Common myeloid progenitor, CD34-positive (primary cell): ENCODE measurements around the gene OPN1SW.

Experiments
- CTCF ChIA-PET: fragments of 350-600 bp; sonication (Branson Sonifier 250); formaldehyde crosslinking; loops from one replicate; lab custom pipeline; 2021; ENCODE audit warnings: antibody characterized with exemption; lab: Charles Lee
- POLR2A ChIA-PET: fragments of 350-600 bp; sonication (Branson Sonifier 250); formaldehyde crosslinking; loops from one replicate; lab custom pipeline; 2021; ENCODE audit warnings: antibody characterized with exemption; lab: Charles Lee
- DNase-seq, 3 donors: peaks; one replicate each; pipeline versions ENCODE4 v3.0.0 to v3.0.0-alpha.2; 2013
- H3K27ac ChIP-seq, 2 experiments: 1 replicate in 1 of 2; 2 replicates in 1 of 2; pipeline ENCODE4 v1.7.0; 2013; ENCODE audit warnings: inconsistent platforms in 2 of 2, low read length in 2 of 2, mild to moderate bottlenecking in 2 of 2, low read depth in 1 of 2, moderate library complexity in 1 of 2; ENCODE audit not compliant: severe bottlenecking in 2 of 2, insufficient read depth in 1 of 2, poor library complexity in 1 of 2
- H3K27me3 ChIP-seq, 5 experiments: replicated peaks in 2 of 5; 1 replicate in 3 of 5; 2 replicates in 2 of 5; pipeline versions ENCODE4 v1.6.1 to v1.7.0; 2013; ENCODE audit warnings: low read length in 4 of 5, mild to moderate bottlenecking in 2 of 5, moderate library complexity in 2 of 5, inconsistent platforms in 1 of 5; ENCODE audit not compliant: insufficient read depth in 5 of 5, control insufficient read depth in 4 of 5
- H3K36me3 ChIP-seq, 4 experiments: 1 replicate in 2 of 4; 2 replicates in 2 of 4; pipeline versions ENCODE4 v1.6.1 to v1.7.0; 2013; ENCODE audit warnings: low read length in 3 of 4, control low read depth in 1 of 4, mild to moderate bottlenecking in 1 of 4; ENCODE audit not compliant: control insufficient read depth in 4 of 4, insufficient read depth in 4 of 4
- H3K4me1 ChIP-seq, 4 experiments: 1 replicate in 3 of 4; 2 replicates in 1 of 4; pipeline versions ENCODE4 v1.6.1 to v1.7.1; 2013; ENCODE audit warnings: low read length in 3 of 4, mild to moderate bottlenecking in 3 of 4, control low read depth in 1 of 4, inconsistent platforms in 1 of 4, moderate library complexity in 1 of 4; ENCODE audit not compliant: control insufficient read depth in 4 of 4, insufficient read depth in 4 of 4; ENCODE audit errors: control extremely low read depth in 1 of 4
- H3K4me3 ChIP-seq, 7 experiments: 1 replicate in 4 of 7; 2 replicates in 3 of 7; pipeline versions ENCODE4 v1.5.1 to v1.7.0; 2013; ENCODE audit warnings: mild to moderate bottlenecking in 7 of 7, low read length in 6 of 7, moderate library complexity in 6 of 7, inconsistent platforms in 2 of 7, low read depth in 2 of 7, control low read depth in 1 of 7; ENCODE audit not compliant: insufficient read depth in 4 of 7, control insufficient read depth in 1 of 7; ENCODE audit errors: extremely low read depth in 1 of 7
- H3K9me3 ChIP-seq, 5 experiments: 1 replicate in 4 of 5; 2 replicates in 1 of 5; pipeline versions ENCODE4 v1.6.1 to v1.7.1; 2013; ENCODE audit warnings: low read length in 4 of 5, mild to moderate bottlenecking in 2 of 5, inconsistent platforms in 1 of 5, low read depth in 1 of 5, moderate library complexity in 1 of 5; ENCODE audit not compliant: control insufficient read depth in 4 of 5, insufficient read depth in 2 of 5; ENCODE audit errors: control extremely low read depth in 1 of 5
- WGBS: methylation state at CpG from one replicate; pipeline ENCODE4 v1.1.5; 2013; ENCODE audit not compliant: insufficient coverage; 5-methylcytosine and 5-hydroxymethylcytosine counted together

The OPN1SW gene

DNA sequence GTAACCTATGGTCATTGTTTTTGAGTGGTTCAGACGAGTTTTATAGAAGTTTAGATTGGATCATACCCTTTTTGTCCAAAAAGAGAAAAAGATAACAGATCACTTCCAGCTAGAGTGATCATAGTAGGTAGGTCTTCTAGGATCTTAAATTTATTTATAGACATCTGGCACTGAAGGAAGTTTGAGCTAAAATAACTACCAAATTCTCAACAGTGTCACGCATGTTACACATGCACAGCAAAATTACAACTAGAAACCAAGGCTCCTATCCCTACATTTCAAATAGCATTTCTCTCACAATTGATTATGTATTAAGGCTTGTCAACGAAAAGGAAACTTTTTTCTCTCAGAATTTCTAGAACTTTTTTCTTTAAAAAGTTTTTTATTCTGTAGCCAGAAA, 34.1 kb downstream of the OPN1SW start:
- Histone ChIP-seq H3K36me3 (no peaks in the 10 kb centered on the region), H3K27ac (no peak overlapping the region), H3K27me3 (no peaks in the 10 kb centered on the region), H3K4me3 (no peak overlapping the region), H3K9me3 (no peaks in the 10 kb centered on the region), H3K4me1 (peaks cover 7 to 20% (median 15%) of the 10 kb centered on the region in 4 experiments)
- CTCF ChIA-PET = interaction anchor here (0.6 to 5.1 kb wide), 7 partner anchors 9 to 142 kb away, joined by 3 to 25 read pairs (median 4); no protein-coding TSS in a partner anchor
- DNase-seq = no peak
- POLR2A ChIA-PET = no interaction called here
- WGBS = no CpG with 5 or more reads among the region's 3 CpGs

DNA sequence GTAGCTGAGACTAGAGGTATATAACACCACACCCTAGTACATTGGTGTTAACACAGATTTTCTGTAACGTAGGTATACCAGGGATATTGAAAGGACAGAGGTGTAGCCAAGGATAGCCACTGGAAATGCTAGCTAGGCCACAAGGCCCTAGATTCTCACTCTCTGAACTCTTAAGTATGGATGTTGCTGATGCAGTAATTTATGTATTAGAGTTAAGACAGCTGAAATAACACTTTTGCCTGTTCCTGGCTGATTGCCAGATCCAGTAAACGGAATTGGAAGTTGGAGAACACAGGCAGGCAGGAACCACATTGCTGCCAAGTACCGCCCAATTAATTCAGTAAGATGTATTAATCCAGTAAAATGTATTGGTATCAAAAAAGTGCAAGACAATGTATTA, 34.6 kb downstream of the OPN1SW start:
- DNase-seq = no peak
- H3K27me3 ChIP-seq = no peaks in the 10 kb centered on the region
- peaks cover 7 to 20% (median 15%) of the 10 kb centered on the region in 4 experiments for H3K4me1 ChIP-seq
- no peak overlapping the region for H3K4me3 ChIP-seq
- ChIA-PET CTCF (interaction anchor here (0.6 to 5.1 kb wide), 6 partner anchors 9 to 143 kb away, joined by 3 to 25 read pairs (median 4); no protein-coding TSS in a partner anchor), POLR2A (no interaction called here)
- H3K9me3 ChIP-seq = no peaks in the 10 kb centered on the region
- no peak overlapping the region for H3K27ac ChIP-seq
- no peaks in the 10 kb centered on the region for H3K36me3 ChIP-seq
- WGBS = 71% methylated on average over 2 of the region's 3 CpGs

DNA sequence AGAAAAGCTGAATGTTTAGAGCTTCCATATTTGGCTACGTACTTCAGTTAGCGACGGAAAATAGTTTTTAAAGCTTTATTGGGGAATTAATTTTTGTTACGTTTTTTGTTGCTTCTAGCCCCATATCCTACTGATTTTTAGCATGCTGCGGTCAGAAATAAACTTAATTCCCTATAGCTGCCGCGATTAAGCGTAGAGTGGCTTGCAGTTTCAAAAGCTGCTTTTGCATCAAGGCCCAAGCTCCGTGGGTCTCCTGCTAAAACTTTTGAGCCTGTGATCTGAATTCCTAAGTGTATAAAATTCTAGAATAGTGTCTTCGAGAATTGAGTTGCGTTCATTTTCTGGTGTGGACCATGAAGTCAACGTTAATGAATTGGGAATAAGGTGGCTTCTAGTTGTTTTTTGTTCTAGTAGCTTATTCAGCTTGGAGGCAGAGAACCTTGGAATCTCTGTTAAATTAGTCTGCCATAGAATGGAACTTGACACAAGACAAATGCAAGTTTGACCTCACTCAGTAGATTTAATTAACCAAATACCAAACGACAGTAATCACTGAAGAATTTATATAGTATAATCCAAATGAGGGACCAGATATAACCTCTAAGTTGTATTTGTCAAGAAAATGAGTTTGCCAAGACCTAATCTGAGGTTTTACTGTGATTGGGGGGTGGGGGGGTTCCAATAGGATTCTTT, 35.5 kb downstream of the OPN1SW start:
- Histone ChIP-seq H3K4me1 (peaks cover 7 to 29% (median 20%) of the 10 kb centered on the region in 4 experiments), H3K9me3 (no peaks in the 10 kb centered on the region), H3K4me3 (peak overlapping the region; percentile 87 to 99 (median 93)), H3K27ac (peak overlapping the region; percentile 59 to 86), H3K27me3 (no peaks in the 10 kb centered on the region), H3K36me3 (no peaks in the 10 kb centered on the region)
- DNase-seq = no peak
- ChIA-PET POLR2A (interaction anchor here (0.6 kb wide), 2 partner anchors 32 to 220 kb away, joined by 3 read pairs; no protein-coding TSS in a partner anchor), CTCF (interaction anchor here (0.8 to 5.1 kb wide), 4 partner anchors 11 to 15 kb away, joined by 3 to 25 read pairs (median 4); no protein-coding TSS in a partner anchor)
- WGBS = 26% methylated on average over 10 of the region's 13 CpGs

DNA sequence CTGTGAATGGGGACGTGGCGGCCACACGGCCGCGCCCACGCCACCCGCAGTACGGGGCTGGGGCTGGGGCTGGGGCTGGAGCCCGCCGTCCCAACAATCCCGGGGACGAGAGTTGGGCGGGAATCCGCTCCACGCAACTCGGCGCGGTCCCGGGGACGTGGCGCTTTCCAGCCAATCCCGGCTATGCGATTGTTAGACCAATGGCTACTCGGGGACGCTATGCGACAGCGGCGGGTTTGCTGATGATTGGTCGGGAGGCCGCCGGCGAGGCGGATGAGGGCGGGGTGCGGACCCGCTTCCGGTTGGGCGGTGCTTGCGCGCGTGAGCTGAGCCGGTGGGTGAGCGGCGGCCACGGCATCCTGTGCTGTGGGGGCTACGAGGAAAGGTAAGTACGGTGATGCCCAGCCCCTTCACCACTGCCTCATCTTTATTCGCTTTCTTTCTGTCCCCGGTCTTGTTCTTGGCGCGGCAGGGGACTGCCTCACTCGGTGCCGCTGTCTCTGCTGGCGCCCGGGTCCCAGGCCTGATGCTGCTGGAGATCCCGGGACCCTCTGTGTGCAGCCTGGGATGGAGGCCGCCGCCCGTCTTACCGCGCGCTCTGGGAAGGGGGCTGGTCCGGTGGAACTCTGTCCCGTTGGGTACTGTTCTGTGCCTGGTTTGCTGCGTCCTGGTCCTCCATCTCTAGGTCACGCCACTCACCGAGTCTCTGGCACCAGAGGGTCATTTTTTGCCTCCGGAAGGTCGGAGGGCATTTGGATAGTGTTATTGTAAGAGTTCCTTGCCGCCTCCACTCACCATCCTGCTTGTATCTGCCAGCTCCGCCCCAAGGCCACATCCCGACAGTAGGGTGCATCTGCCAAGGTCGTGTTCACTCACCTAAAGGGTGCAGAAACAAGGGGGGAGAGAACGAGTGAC, 36.3 kb downstream of the OPN1SW start, which contains the start of gene CALU:
Gene CALU (plus strand): TSS at position 312 of the 915 bp plus-strand sequence. CDS start 9,225 bp downstream, outside the sequence.
- CTCF ChIA-PET = interaction anchor here (0.7 to 5.1 kb wide), 6 partner anchors 8 to 425 kb away, joined by 3 to 25 read pairs (median 3); no protein-coding TSS in a partner anchor

DNA sequence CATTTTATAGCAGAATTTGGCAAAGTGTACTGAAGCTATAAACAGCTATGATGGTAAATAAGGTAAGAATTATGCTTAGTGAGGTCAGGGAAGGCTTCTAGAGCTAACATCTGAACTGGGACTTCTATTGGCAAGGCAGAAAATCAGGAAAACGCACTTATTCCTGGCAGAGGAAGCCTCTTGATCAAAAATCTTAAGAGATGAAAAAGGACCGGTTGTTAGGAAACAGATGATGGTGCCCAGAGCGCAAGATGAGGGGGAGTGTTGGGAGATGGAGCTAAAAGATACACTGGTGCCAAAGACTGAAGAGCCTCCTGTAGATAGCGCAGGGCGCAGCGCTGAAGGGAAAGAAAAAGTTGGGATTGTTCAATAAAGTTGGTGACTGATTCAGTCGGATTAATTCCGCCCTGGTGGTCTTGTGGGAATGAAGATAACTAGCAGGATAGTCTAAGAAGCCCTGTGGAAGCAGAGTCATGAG, 37.0 kb downstream of the OPN1SW start:
- POLR2A ChIA-PET = interaction anchor here (0.6 kb wide), 1 partner anchor 315 kb away, joined by 4 read pairs; no protein-coding TSS in a partner anchor
- CTCF ChIA-PET = interaction anchor here (0.7 to 5.1 kb wide), 4 partner anchors 9 to 425 kb away, joined by 3 to 25 read pairs (median 3); no protein-coding TSS in a partner anchor
- DNase-seq = peak in 1 of 3 donors; percentile 63

More for the DNA sequence above, 36.3 kb downstream of the OPN1SW start, which contains the start of gene CALU:
- no peaks in the 10 kb centered on the region for H3K27me3 ChIP-seq
- POLR2A ChIA-PET = interaction anchor here (0.6 kb wide), 1 partner anchor 32 kb away, joined by 3 read pairs; no protein-coding TSS in a partner anchor
- no peaks in the 10 kb centered on the region for H3K9me3 ChIP-seq
- H3K4me3 ChIP-seq = peak within 1 kb of the TSS; percentile 87 to 99 (median 93)
- peaks cover 7 to 34% (median 24%) of the 10 kb centered on the region in 4 experiments for H3K4me1 ChIP-seq
- H3K27ac ChIP-seq = peak within 1 kb of the TSS; percentile 59 to 86
- H3K36me3 ChIP-seq = no peaks in the 10 kb centered on the region
- under 1% methylated on average over 59 of the region's 74 CpGs for WGBS
- peak; percentile 91 to 96 (median 96) for DNase-seq

DNA sequence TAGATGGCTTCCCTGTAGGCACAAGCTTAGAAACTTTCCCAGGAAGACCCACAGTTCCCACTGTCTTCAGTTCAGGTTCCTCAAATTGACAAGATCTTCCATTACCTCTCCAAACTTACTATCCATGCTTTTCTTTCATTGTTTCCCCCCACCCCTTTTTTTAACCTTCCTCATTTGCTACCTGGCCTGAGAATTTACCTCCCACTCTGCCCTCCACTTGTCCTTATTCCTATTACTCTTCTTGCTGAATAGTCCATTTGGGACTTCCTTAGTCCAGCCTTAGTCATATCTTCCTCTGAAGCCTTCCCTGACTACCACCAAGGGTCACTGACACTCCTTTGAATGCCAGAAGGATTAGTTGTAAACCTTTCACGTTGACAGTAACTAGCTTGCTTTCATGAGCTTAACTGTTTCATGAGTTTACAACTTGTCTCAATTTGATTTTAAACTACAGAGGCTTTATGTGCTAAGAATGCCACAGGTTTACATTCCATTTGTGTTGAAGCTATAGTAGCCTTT, 37.7 kb downstream of the OPN1SW start:
- 100% methylated on average over 1 of the region's 1 CpG for WGBS
- peaks cover 7 to 34% (median 24%) of the 10 kb centered on the region in 4 experiments for H3K4me1 ChIP-seq
- DNase-seq = no peak
- no peaks in the 10 kb centered on the region for H3K27me3 ChIP-seq
- H3K36me3 ChIP-seq = no peaks in the 10 kb centered on the region
- CTCF ChIA-PET = interaction anchor here (0.9 to 5.1 kb wide), 2 partner anchors 13 to 142 kb away, joined by 3 to 25 read pairs; no protein-coding TSS in a partner anchor
- no peak overlapping the region for H3K4me3 ChIP-seq
- POLR2A ChIA-PET = interaction anchor here (0.6 kb wide), 1 partner anchor 315 kb away, joined by 4 read pairs; no protein-coding TSS in a partner anchor
- H3K27ac ChIP-seq = peak overlapping the region in 1 of 2 experiments; percentile 86
- no peaks in the 10 kb centered on the region for H3K9me3 ChIP-seq

More for the DNA sequence above, 37.0 kb downstream of the OPN1SW start:
- Histone ChIP-seq H3K4me3 (peak overlapping the region; percentile 87 to 99 (median 93)), H3K27ac (peak overlapping the region; percentile 59 to 86), H3K9me3 (no peaks in the 10 kb centered on the region), H3K36me3 (no peaks in the 10 kb centered on the region), H3K4me1 (peaks cover 7 to 34% (median 24%) of the 10 kb centered on the region in 4 experiments), H3K27me3 (no peaks in the 10 kb centered on the region)
- WGBS = under 1% methylated on average over 8 of the region's 8 CpGs
